KMS-11 (cell line): ENCODE measurements around the gene PRDX6.

ENCODE experiments used
- H2AFZ ChIP-seq: fragments of 200-600 bp; sonication (generic); 2 replicates; pipeline ENCODE4 v1.6.1; 2016; ENCODE audit warnings: antibody characterized with exemption, mixed run types, low read depth
- H3K27ac ChIP-seq: fragments of 200-600 bp; sonication (generic); 2 replicates; pipeline ENCODE4 v1.6.1; 2016; ENCODE audit warnings: mild to moderate bottlenecking, mixed run types
- H3K27me3 ChIP-seq: fragments of 200-600 bp; sonication (generic); 2 replicates; pipeline ENCODE4 v1.6.1; 2017; ENCODE audit warnings: mild to moderate bottlenecking, low read depth, mixed run types, moderate library complexity; ENCODE audit not compliant: insufficient read depth
- H3K36me3 ChIP-seq: fragments of 200-600 bp; sonication (generic); 2 replicates; pipeline ENCODE4 v1.6.1; 2017; ENCODE audit warnings: mild to moderate bottlenecking, mixed run types; ENCODE audit not compliant: insufficient read depth
- H3K4me1 ChIP-seq: fragments of 200-600 bp; sonication (generic); 2 replicates; pipeline ENCODE4 v1.6.1; 2016; ENCODE audit warnings: mild to moderate bottlenecking, low read depth, mixed run types; ENCODE audit not compliant: poor library complexity, severe bottlenecking
- H3K4me2 ChIP-seq: fragments of 200-600 bp; sonication (generic); 2 replicates; pipeline ENCODE4 v1.7.0; 2016; ENCODE audit warnings: mild to moderate bottlenecking, mixed run types
- H3K4me3 ChIP-seq: fragments of 200-600 bp; sonication (generic); IDR thresholded peaks from 2 replicates; pipeline ENCODE4 v1.6.1; 2017; ENCODE audit warnings: low read depth, low read length, mixed read lengths; ENCODE audit not compliant: insufficient read depth
- H3K79me2 ChIP-seq: fragments of 200-600 bp; sonication (generic); 2 replicates; pipeline ENCODE4 v1.6.1; 2016; ENCODE audit warnings: low read depth, mixed run types; ENCODE audit not compliant: insufficient read depth
- H3K9ac ChIP-seq: fragments of 200-600 bp; sonication (generic); 2 replicates; pipeline ENCODE4 v1.6.1; 2016; ENCODE audit warnings: mild to moderate bottlenecking, mixed run types
- H4K20me1 ChIP-seq: fragments of 200-600 bp; sonication (generic); 2 replicates; pipeline ENCODE4 v1.6.1; 2016; ENCODE audit warnings: mild to moderate bottlenecking, mixed run types; ENCODE audit not compliant: insufficient read depth
- CTCF ChIP-seq: fragments of 200-600 bp; sonication (generic); conservative IDR thresholded peaks from 2 replicates; pipeline ENCODE4 v1.6.1; 2017; ENCODE audit warnings: low read depth, mild to moderate bottlenecking, antibody characterized with exemption, low read length, moderate library complexity, mixed read lengths

PRDX6 gene

GRCh38 chr1:173485401-173485800, 8.3 kb downstream of the PRDX6 start:
- peaks cover 26% of the 10 kb centered on the region; the same call in 1 of the 2 replicates for H3K36me3 ChIP-seq
- H3K4me2 ChIP-seq = no peak overlapping the region
- H3K27ac ChIP-seq = no peak overlapping the region
- H4K20me1 ChIP-seq = no peaks in the 10 kb centered on the region
- no peak overlapping the region for H2AFZ ChIP-seq
- no peak overlapping the region for H3K4me3 ChIP-seq
- H3K27me3 ChIP-seq = no peaks in the 10 kb centered on the region
- H3K4me1 ChIP-seq = no peaks in the 10 kb centered on the region
- H3K9ac ChIP-seq = no peak overlapping the region
- no peak for TF ChIP-seq CTCF
- H3K79me2 ChIP-seq = no peaks in the 10 kb centered on the region

GRCh38 chr1:173488001-173488400, 10.9 kb downstream of the PRDX6 start:
- no peaks in the 10 kb centered on the region for H3K4me1 ChIP-seq
- H3K4me3 ChIP-seq = no peak overlapping the region
- H4K20me1 ChIP-seq = no peaks in the 10 kb centered on the region
- H3K27ac ChIP-seq = no peak overlapping the region
- no peak overlapping the region for H2AFZ ChIP-seq
- H3K36me3 ChIP-seq = peaks cover 16% of the 10 kb centered on the region; the same call in 1 of the 2 replicates
- no peaks in the 10 kb centered on the region for H3K27me3 ChIP-seq
- TF ChIP-seq CTCF = no peak
- no peaks in the 10 kb centered on the region for H3K79me2 ChIP-seq
- H3K4me2 ChIP-seq = no peak overlapping the region
- no peak overlapping the region for H3K9ac ChIP-seq

GRCh38 chr1:173489149-173489600, 12.0 kb downstream of the PRDX6 start:
- no peaks in the 10 kb centered on the region for H4K20me1 ChIP-seq
- no peaks in the 10 kb centered on the region for H3K4me1 ChIP-seq
- H3K4me3 ChIP-seq = no peak overlapping the region
- H3K9ac ChIP-seq = no peak overlapping the region
- peaks cover 9% of the 10 kb centered on the region; the same call in 1 of the 2 replicates for H3K36me3 ChIP-seq
- H3K79me2 ChIP-seq = no peaks in the 10 kb centered on the region
- TF ChIP-seq CTCF = no peak
- H2AFZ ChIP-seq = no peak overlapping the region
- no peaks in the 10 kb centered on the region for H3K27me3 ChIP-seq
- H3K27ac ChIP-seq = no peak overlapping the region
- H3K4me2 ChIP-seq = no peak overlapping the region

- H3K36me3 ChIP-seq = peaks cover 4% of the 10 kb centered on the region; the same call in 1 of the 2 replicates
- H3K79me2 ChIP-seq = no peaks in the 10 kb centered on the region
- H4K20me1 ChIP-seq = no peaks in the 10 kb centered on the region
- H2AFZ ChIP-seq = no peak overlapping the region
- H3K4me2 ChIP-seq = no peak overlapping the region
- H3K9ac ChIP-seq = no peak overlapping the region
- no peaks in the 10 kb centered on the region for H3K27me3 ChIP-seq
- no peak for TF ChIP-seq CTCF
- H3K4me3 ChIP-seq = no peak overlapping the region
- H3K27ac ChIP-seq = no peak overlapping the region
- no peaks in the 10 kb centered on the region for H3K4me1 ChIP-seq
Measured at GRCh38 chr1:173489929-173490328, 12.8 kb downstream of the PRDX6 start.
